Muscle of leg (tissue), 11 donors: ENCODE measurements around the gene GPR139. TPM values are rescaled to one million over a fixed set of nuclear protein-coding genes. Genes with fewer than 3 reads are reported as not detected.

Experiments
- DNase-seq: peaks from one replicate; pipeline ENCODE4 v3.0.0; 2013
- H3K27ac ChIP-seq: one replicate; pipeline ENCODE4 v1.5.1; 2013; ENCODE audit warnings: mild to moderate bottlenecking, low read length, control low read depth
- H3K27me3 ChIP-seq: one replicate; pipeline ENCODE4 v1.6.1; 2013; ENCODE audit warnings: low read length; ENCODE audit not compliant: control insufficient read depth, insufficient read depth
- H3K36me3 ChIP-seq: one replicate; pipeline ENCODE4 v1.6.1; 2013; ENCODE audit warnings: low read length; ENCODE audit not compliant: control insufficient read depth, insufficient read depth
- H3K4me1 ChIP-seq: one replicate; pipeline ENCODE4 v1.6.1; 2013; ENCODE audit warnings: low read length; ENCODE audit not compliant: control insufficient read depth, insufficient read depth
- H3K4me3 ChIP-seq: one replicate; pipeline ENCODE4 v1.5.1; 2013; ENCODE audit warnings: low read length, control low read depth
- H3K9me3 ChIP-seq: replicated peaks from 2 replicates; pipeline ENCODE4 v1.6.1; 2013; ENCODE audit warnings: low read depth, low read length; ENCODE audit not compliant: control insufficient read depth
- WGBS: methylation state at CpG from one replicate; pipeline ENCODE4 v1.1.5; 2013; ENCODE audit warnings: missing lambda C conversion rate; ENCODE audit not compliant: insufficient coverage; 5-methylcytosine and 5-hydroxymethylcytosine counted together
- polyA plus RNA-seq, 8 donors: library from polyadenylated mRNA; unstranded; fragments of 120-200 nt; gene quantifications; one replicate each; pipeline versions ENCODE4 v1.2.1 to v1.2.3, GENCODE V29; 2013; ENCODE audit warnings: inconsistent platforms in 1 of 8, low replicate concordance in 1 of 8; ENCODE audit not compliant: insufficient read length in 8 of 8, insufficient read depth in 1 of 8
- total RNA-seq: library from RNA; stranded (reverse); fragments of 120-200 nt; gene quantifications from one replicate; pipeline ENCODE4 v1.2.4, GENCODE V29; 2013

Gene GPR139
- total and polyA plus RNA-seq, 9 donors, result not detected

DNA sequence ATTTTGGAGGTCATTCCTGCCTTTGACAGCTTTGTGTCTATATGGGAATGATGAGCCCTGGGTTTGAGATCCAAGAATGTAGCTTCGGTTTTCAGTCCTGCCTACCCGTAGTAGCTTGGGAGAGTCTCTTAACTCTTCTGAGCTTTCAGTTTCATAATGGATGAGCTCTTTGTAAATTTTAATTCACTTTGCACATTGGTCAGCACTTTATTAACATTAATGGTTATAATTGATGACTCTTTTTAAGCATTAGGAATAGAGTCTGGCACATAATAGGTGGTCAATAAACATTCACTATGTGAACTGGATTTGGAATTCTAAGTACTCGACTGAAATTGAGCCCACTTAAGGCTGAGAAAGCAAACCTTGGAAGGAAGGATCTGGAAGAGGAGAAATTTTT lies 17.3 kb downstream of the GPR139 start:
- Histone ChIP-seq H3K9me3 (no peaks in the 10 kb centered on the region), H3K27ac (no peak overlapping the region), H3K4me3 (no peak overlapping the region), H3K27me3 (no peaks in the 10 kb centered on the region), H3K36me3 (no peaks in the 10 kb centered on the region), H3K4me1 (no peaks in the 10 kb centered on the region)
- no peak for DNase-seq
- WGBS, result no CpG with 5 or more reads among the region's 3 CpGs

DNA sequence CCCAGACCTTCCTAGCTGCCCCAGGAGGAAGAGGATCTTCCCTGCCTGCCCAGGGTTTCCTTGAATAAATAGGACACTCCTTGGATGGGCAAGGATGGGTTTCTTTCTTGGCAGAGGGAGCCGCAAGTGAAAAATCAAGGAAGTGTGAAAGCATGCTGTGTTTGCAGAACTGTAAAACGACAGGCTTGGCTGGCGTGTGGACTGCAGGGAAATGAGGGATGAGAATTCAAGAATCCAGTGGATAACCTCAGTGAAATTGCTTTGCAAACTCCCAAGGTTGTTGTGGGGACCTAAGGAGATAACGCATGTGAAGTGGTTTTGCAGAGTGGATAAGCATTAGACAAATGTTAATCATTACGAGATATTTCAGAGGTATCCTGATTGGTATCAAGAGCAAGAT lies 20.4 kb downstream of the GPR139 start:
- Histone ChIP-seq H3K4me3 (no peak overlapping the region), H3K27me3 (no peaks in the 10 kb centered on the region), H3K27ac (no peak overlapping the region), H3K4me1 (no peaks in the 10 kb centered on the region), H3K9me3 (no peaks in the 10 kb centered on the region), H3K36me3 (no peaks in the 10 kb centered on the region)
- DNase-seq, result no peak
- 39% methylated on average over 4 of the region's 5 CpGs for WGBS

DNA sequence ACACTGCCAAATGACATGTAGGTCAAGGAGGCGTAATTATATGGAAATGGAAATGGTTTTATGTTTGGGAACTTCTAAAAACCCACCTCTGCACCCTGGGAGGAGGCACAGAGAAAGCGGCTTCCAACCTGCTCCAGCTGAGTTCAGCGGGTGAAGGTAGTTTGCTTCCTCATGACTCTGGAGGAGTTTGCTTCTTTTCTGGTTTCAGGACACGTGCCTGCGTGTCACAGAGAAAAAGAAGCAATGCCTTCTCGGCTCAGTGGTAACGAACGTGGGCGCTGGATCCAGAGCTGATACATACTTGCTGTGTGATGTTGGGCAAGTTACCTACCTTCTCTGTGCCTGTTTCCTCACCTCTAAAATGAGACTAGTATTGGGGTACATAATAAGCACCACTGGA lies 22.1 kb downstream of the GPR139 start:
- no peaks in the 10 kb centered on the region for H3K4me1 ChIP-seq
- H3K36me3 ChIP-seq, result no peaks in the 10 kb centered on the region
- H3K4me3 ChIP-seq, result no peak overlapping the region
- WGBS, result 94% methylated on average over 3 of the region's 9 CpGs
- H3K9me3 ChIP-seq, result no peaks in the 10 kb centered on the region
- no peaks in the 10 kb centered on the region for H3K27me3 ChIP-seq
- no peak overlapping the region for H3K27ac ChIP-seq
- DNase-seq, result no peak

DNA sequence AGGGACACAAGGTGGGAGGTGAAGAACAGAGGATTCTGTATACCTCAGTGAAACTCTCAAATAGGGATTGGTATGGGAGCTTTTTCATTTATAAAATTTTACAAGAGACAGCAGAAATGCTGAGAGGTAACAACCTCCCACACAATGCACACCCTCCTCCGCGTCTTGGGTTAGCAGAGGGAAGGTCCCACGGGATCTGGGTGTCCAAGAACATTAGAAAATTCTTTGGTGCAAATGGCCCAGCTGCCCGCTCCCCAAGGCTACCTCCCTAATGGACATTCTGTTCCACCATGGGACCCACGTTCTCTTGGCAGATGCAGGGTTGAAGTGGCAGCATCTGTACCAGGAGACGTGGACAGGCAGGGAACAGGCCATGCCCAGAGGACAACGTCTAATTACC lies 22.5 kb downstream of the GPR139 start:
- WGBS, result 87% methylated on average over 3 of the region's 7 CpGs
- Histone ChIP-seq H3K4me3 (no peak overlapping the region), H3K4me1 (no peaks in the 10 kb centered on the region)

DNA sequence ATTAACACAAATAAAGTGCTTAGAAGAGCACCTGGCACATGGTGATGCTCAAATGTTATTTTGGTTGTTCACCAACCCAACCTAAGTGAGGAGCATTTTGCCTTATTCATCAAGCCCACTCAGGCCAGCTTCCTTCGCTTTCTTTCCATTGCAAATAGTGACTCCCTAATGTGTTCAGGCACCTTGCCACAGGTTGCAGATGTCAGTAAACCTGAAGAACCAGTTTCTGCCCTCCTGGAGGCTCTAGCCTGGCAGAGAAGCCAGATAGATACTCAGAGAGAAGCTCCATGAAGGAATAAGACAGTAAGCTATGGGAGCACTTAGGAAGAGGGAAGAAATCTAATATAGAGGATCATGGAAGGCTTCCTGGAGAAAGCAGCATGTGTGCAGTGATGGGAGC lies 23.9 kb downstream of the GPR139 start:
- H3K4me3 ChIP-seq, result no peak overlapping the region
- H3K36me3 ChIP-seq, result no peaks in the 10 kb centered on the region
- 60% methylated on average over 1 of the region's 1 CpG for WGBS
- H3K27ac ChIP-seq, result no peak overlapping the region
- no peaks in the 10 kb centered on the region for H3K9me3 ChIP-seq
- DNase-seq, result no peak
- no peaks in the 10 kb centered on the region for H3K4me1 ChIP-seq
- no peaks in the 10 kb centered on the region for H3K27me3 ChIP-seq

More for the DNA sequence above, 22.5 kb downstream of the GPR139 start:
- Histone ChIP-seq H3K36me3 (no peaks in the 10 kb centered on the region), H3K9me3 (no peaks in the 10 kb centered on the region), H3K27me3 (no peaks in the 10 kb centered on the region), H3K27ac (no peak overlapping the region)
- no peak for DNase-seq

DNA sequence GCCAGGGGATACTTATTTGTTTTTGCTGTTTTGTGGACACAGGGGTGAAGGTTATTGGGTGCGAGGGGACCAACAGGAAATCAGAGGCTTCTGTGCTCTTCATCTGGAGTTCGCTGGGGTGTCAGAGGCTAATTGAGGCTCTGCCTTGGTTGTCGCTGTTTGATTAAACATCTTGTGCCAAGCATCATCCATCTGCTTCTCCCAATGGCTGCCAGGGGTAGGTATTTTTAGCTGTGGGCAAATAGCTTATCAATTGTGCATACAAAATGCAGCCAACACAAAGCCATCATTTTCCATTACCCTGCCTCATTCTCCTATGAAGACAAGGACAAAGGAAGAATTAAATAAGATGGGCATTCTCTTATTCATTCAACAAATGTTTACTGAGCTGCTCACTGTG lies 27.8 kb downstream of the GPR139 start:
- Histone ChIP-seq H3K36me3 (no peaks in the 10 kb centered on the region), H3K4me1 (no peaks in the 10 kb centered on the region), H3K27ac (no peak overlapping the region), H3K4me3 (no peak overlapping the region), H3K9me3 (no peaks in the 10 kb centered on the region), H3K27me3 (no peaks in the 10 kb centered on the region)
- 53% methylated on average over 2 of the region's 3 CpGs for WGBS
- DNase-seq, result no peak

- WGBS, result 72% methylated on average over 2 of the region's 2 CpGs
- H3K27ac ChIP-seq, result no peak overlapping the region
- H3K9me3 ChIP-seq, result no peaks in the 10 kb centered on the region
- H3K27me3 ChIP-seq, result no peaks in the 10 kb centered on the region
- H3K4me1 ChIP-seq, result no peaks in the 10 kb centered on the region
- H3K36me3 ChIP-seq, result no peaks in the 10 kb centered on the region
- DNase-seq, result no peak
- no peak overlapping the region for H3K4me3 ChIP-seq
Observed at GRCh38 chr16:20042848-20043247, 30.8 kb downstream of the GPR139 start.

- no peaks in the 10 kb centered on the region for H3K9me3 ChIP-seq
Observed at GRCh38 chr16:20041924-20042596, 31.6 kb downstream of the GPR139 start.

DNA sequence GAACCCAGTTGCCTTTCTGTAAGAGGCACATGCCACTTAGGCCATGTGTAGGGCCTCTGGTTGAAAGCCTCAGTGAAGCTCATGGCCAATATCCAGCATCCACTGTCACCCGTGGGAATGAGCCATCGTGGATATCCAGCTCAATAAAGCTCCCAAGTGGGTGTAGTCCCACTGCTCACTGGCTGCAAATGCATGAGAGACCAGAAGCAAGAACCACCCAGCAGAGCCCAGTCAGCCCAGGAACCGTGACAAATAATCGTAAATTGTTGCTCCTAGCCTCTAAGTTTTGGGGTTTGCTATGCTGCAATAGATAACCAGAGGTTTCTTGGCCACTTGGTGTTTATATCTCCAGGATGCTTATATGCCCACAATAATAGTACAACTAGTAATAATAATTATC lies 33.7 kb downstream of the GPR139 start:
- no peak overlapping the region for H3K27ac ChIP-seq
- WGBS, result 79% methylated on average over 2 of the region's 4 CpGs
- no peaks in the 10 kb centered on the region for H3K4me1 ChIP-seq
- H3K4me3 ChIP-seq, result no peak overlapping the region
- H3K27me3 ChIP-seq, result no peaks in the 10 kb centered on the region
- no peaks in the 10 kb centered on the region for H3K36me3 ChIP-seq
- no peaks in the 10 kb centered on the region for H3K9me3 ChIP-seq
- no peak for DNase-seq

More at GRCh38 chr16:20041924-20042596, 31.6 kb downstream of the GPR139 start:
- H3K36me3 ChIP-seq, result no peaks in the 10 kb centered on the region
- no peak overlapping the region for H3K4me3 ChIP-seq
- no peaks in the 10 kb centered on the region for H3K4me1 ChIP-seq
- H3K27ac ChIP-seq, result no peak overlapping the region
- no CpG with 5 or more reads among the region's 4 CpGs for WGBS
- no peak for DNase-seq
- no peaks in the 10 kb centered on the region for H3K27me3 ChIP-seq

GRCh38 chr16:20029611-20030010 lies 44.1 kb downstream of the GPR139 start:
- Histone ChIP-seq H3K27me3 (no peaks in the 10 kb centered on the region), H3K36me3 (no peaks in the 10 kb centered on the region), H3K9me3 (no peaks in the 10 kb centered on the region), H3K27ac (no peak overlapping the region), H3K4me1 (no peaks in the 10 kb centered on the region), H3K4me3 (no peak overlapping the region)
- 71% methylated on average over 3 of the region's 3 CpGs for WGBS
- DNase-seq, result no peak
